HL-60/S4 (cell line): ENCODE measurements around the gene COQ2.
"Not testable (repeated sequence)": the region's sequence is repeated elsewhere in the genome, so short reads cannot be mapped to it uniquely, and the experiment has no call there.

Source experiments
- in situ Hi-C: fragments of 300-500 bp; cut with MboI; formaldehyde crosslinking; loops from 2 replicates; pipeline ENCODE4 v1.14.3; 2022; ENCODE audit warnings: low sequenced_read_pairs

The COQ2 gene

DNA sequence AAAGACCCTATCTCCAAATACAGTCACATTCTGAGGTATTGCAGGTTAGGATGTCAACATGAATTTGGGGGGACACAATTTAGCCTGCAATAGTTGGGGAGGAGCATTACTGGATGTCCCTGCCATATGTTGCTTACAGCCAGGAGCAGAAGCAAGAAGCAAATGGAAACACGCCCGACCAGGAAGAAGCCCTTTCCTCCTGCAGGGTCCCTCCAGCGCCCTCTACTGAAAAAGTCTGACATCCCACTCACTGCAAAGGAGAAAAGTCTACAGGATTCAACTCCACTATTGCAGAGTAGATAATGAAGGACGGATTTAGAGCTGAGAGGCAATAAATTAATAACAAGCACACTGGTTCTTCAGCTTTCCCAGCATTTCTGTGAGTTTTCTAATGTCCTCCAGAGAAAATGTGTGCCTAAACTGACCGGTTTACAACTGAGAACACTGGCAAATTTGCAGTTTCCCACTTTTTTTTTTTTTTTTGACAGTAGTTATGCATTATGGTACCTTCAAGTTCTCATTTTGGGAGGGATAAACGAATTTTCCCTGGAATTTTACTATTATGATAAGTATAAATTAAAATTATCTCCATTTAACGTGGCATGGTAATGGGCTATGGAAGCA lies 31.7 kb downstream of the COQ2 start:
- in situ Hi-C loops, result loop anchor here (10.0 kb wide), 1 partner anchor 168 kb away; no protein-coding TSS in a partner anchor

DNA sequence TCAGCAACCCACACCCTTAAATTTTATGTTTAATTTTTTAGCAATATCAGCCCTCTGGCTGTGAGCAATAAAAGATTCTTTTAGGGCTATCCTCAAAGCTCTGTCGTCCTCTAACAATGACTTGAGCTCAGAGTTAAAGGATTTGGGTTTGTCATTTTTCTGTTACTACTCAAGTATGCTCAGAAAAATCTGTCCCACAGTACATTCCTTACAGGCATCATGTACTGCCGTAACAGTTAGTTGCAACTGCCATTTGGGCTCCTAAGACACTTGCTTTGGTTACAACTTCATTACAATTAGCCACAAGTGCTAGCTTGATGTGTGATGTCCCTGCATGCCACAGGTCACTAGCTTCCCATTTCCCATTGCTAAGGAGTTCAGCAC lies 33.2 kb downstream of the COQ2 start:
- in situ Hi-C loops, result loop anchor here (10.0 kb wide), 1 partner anchor 167 kb away; no protein-coding TSS in a partner anchor

- in situ Hi-C loops, result loop anchor here (10.0 kb wide), 1 partner anchor 166 kb away; no protein-coding TSS in a partner anchor
Measured at GRCh38 chr4:83250687-83251446, 33.7 kb downstream of the COQ2 start.

GRCh38 chr4:83248486-83248885 lies 36.1 kb downstream of the COQ2 start:
- in situ Hi-C loops, result no loop called here

DNA sequence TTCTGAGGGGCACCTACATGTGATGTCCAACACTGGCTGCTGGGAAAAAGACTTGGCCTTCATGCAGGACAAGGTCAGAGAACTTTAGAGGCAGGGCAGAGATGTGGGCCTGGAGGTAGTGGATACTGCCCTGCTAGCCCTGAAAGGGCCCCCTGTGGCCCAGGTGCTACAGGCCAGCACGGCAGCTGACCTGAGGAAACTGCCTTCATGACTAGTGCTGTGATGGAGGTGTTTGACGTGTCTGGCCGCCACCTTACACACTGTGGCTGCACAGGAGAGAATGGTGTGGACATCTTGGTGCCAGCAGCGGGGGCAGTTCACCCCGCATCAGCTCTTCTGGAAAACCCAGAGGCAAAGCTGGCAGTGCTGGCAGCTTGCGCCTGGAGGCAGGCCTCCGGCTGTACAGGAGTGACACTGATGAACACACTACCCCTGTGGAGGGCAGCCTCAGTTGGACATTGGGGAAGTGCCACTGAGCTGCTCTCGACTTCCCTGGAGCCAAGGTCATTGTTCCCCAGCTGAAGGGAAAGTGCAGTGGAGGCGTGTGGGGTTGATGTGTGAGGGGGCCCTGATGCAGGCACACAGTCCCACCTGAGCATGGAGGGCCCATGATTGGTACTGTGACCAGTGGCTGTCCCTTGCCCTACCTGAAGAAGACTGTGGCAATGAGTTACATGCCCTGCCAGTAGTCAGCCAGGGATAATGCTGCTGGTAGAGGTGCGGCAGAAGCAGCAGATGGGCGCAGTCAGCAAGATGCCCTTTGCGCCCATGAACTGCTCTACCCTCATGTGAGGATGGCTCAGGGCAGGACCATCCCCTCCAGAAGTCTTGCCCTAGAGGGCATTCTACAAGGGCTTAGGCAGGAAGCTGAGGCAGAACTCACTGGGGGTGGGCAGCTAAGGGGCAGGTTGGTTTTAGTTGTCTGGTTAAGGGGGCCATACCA lies 36.9 kb downstream of the COQ2 start:
- in situ Hi-C loops, result no loop called here

GRCh38 chr4:83241132-83241531 lies 43.5 kb downstream of the COQ2 start:
- in situ Hi-C loops, result no loop called here

DNA sequence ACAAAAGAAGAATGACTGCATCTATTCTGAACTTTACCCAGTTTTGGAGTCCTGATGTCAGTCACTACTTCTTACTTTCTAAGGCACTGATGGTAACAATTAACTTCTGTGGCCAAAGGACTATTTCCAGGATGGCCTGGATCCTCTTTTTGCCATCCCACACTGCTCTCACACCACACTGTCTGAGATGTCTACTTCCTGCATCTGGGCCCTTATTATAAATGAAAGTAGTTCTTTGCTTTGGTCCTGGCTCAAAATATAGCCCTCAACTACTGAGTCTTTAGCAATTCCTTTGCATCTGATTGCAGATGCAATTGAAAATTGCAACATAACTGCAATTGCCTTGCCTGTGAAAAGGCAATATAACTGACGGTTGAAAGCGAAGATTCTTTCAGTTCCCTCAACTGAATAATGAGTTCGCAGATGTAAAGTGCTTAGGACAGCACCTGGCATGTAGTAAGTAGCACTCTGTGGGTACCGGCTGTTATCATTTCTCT lies 44.2 kb downstream of the COQ2 start:
- in situ Hi-C loops, result no loop called here

DNA sequence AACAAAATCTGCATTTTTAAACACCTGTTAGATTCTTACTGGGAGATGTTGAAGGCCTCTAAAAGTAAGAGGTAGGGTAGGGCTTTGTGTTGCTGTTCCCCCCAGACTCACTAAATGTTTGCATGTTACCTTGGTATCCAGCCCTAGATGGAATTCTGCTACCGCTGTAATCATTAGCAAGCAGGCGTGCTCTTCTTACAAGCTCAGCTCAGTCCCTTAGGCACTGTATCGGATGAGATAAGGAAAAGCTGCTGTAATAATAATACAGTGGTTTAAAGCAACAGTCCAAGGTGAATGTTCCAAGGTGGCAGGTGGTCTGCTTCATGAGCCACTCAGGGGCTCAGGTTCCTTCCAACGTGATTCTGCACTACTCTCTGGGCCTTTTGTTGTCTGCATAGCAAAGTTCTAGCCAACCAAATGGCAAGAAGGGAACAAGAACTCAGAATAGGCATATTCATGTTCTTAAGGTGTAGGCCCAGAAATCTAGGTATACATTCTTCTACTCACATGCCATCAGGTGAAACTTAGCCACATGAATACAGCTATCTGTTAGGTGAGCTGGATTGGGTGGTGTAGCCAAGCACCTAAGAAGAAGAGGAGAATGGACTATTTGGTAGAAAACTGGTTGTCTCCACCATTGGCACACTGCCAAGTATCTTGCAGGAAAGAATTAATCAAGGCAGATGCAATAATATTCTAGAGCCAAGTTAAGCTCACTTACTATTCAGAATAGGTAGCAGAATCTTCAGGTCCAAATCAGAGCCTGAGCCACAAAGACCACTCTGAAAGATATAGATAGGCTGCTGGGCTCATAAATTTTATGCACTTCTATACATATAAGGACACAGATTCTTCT lies 46.0 kb downstream of the COQ2 start:
- in situ Hi-C loops, result no loop called here

DNA sequence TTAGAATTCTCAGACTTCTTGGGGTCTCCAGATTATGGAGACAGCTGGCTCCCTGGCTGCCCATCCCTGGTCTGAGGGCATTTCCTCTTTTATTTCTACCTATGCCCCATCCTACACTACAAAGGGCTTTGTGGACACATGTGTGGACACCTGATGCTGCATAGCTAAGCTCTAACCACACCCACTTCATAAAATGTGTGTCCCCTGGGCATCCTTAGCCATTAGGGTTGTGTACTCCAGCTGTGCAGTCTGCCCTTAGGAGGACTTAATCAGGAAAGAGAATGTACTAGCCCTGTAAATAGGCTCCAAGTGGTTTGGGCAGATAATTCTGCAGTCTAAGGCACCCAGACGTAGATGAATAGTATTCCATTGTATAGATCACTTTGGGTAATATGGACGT lies 47.0 kb downstream of the COQ2 start:
- in situ Hi-C loops, result no loop called here

- in situ Hi-C loops, result not testable (repeated sequence)
Measured at GRCh38 chr4:83235645-83236133, 48.9 kb downstream of the COQ2 start.

DNA sequence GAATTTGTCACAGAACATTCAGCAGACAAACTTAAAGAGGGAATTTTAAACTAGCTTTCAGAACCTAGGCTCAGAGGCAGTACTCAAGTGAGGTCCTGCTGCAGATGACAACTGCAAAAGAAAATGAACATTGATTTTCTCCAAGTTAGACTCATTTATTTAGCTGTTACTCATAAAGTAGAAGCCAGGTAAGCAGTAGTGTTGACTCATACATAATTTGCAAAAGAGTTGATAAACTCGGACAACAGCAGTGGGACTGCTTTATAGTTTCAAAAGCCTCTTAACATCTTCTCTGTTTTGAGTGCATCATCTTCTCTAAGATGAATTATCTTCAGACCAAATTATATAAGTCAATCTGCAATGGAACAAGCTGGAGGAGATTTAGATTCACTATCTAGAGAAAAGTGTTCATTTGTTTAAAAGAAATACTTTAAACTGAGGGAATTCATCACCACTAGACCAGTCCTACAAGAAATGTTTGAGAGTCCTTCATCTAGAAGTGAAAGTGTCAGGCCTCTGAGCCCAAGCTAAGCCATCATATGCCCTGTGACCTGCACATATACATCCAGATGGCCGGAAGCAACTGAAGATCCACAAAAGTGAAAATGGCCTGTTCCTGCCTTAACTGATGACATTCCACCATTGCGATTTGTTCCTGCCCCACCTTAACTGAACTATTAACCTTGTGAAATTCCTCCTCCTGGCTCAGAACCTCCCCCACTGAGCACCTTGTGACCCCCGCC lies 49.5 kb downstream of the COQ2 start:
- in situ Hi-C loops, result no loop called here

DNA sequence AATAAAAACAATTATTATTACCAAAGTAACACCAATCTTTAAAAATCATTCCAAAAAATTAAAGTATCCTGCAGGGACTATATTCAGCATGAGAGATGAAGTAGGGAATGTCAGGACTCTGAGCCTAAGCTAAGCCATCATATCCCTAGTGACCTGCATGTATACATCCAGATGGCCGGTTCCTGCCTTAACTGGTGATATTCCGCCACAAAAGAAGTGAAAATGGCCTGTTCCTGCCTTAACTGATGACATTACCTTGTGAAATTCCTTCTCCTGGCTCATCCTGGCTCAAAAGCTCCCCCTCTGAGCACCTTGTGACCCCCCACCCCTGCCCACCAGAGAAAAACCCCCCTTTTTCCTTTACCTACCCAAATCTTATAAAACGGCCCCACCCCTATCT lies 50.2 kb downstream of the COQ2 start:
- in situ Hi-C loops, result not testable (repeated sequence)

DNA sequence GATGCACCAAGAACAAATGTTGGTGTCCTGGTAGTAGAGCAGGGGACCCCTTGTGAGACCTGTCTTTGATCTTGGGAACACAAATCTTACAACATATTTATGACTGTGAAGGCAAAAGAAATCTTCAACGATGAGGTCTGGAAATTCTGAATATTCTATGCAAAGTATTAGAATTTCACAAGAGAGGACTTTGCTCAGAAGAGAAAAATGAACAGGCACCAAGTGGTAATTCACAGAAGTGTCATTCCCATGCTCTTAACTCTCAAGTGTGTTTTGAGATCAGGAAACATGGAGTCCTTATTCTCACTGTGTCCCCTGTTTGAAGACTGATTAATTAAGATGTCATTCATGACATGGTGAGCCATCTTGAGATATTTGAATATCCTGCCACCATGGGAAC lies 52.5 kb downstream of the COQ2 start:
- in situ Hi-C loops, result no loop called here

GRCh38 chr4:83231620-83232076 lies 53.0 kb downstream of the COQ2 start:
- in situ Hi-C loops, result no loop called here

DNA sequence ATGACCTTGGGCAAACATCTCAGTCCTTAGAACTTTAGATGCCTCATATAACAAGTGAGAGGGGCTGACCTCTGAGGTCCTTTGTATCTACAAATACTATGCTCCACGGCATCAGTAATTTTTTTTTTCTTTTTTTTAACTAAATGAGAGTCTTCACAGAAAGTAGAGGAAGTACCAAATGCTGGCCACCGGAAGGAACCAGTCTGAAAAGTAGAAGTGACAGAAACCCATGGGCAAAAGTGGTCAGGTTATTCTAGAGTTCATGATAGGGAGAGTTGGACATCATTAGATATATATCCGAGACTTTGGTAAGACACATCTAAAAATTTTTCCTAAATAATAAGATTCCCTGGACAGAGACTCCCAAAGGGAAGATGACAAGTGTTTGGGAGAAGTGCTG lies 53.7 kb downstream of the COQ2 start:
- in situ Hi-C loops, result no loop called here

DNA sequence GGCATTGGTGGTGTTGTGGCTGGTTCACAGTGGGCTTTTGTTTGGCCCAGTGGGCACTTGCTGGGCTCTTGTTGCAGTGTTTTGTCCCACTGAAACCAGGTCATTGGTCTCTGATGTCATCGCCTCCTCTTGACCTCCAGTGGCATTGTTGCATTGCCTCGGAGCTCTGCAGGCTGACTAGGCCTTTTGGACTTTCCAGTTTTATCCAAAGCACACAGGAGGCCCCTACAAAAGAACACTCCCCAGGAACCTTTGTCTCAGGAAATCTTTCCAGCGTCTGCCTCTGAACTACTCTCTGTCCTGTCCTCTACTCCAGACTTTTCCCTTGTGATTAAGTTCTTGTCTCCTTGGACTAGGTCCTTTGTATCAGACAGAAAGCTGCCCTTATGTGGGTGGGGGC lies 54.8 kb downstream of the COQ2 start:
- in situ Hi-C loops, result no loop called here

DNA sequence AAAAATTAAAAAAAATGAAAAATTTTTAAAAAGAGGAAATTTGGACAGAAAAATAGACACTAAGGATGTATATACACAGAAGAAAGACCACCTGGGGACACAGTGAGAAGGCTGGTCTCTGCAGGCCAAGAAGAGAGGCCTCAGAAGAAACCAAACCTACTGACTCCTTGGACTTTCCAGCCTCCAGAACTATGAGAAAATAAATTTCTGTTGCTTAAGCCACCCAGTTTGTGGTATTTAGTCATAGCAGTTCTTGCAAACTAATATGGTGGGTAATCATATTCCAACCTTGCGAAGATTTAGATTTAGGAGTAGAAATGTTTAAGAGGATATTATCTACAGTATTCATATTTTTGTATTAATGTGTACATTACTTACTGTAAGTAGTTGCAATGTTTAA lies 56.4 kb downstream of the COQ2 start:
- in situ Hi-C loops, result no loop called here

DNA sequence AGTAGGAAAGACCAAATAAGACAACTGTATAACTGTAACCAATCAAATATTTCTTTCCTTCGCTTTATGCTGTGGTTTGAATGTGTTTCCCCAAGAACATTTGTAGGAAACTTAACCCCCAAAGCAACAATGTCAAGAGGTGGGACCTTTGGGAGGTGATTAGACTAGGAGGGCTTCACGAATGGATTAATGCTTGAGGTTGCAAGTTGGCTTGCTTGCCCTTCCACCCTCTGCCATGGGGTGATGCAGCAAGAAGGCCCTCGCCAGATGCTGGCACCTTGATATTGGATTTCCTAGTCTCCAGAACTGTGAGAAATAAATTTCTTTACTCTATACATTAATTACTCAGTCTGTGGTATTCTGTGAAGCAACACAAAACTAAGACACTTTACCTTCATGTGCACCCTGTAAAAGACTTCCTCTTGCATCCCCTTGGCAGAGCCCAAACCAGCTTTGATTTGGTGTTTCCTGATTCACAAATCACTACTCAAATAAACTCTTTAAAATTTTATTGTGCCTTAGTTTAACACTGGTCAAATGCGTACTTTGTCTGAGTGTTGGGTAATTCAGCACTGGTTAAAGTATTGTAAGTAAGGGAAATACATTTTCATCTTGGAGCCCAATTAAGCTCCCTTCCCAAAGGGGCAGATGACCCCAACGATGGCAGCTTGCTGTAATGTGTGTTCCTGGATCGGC lies 59.9 kb downstream of the COQ2 start:
- in situ Hi-C loops, result no loop called here

DNA sequence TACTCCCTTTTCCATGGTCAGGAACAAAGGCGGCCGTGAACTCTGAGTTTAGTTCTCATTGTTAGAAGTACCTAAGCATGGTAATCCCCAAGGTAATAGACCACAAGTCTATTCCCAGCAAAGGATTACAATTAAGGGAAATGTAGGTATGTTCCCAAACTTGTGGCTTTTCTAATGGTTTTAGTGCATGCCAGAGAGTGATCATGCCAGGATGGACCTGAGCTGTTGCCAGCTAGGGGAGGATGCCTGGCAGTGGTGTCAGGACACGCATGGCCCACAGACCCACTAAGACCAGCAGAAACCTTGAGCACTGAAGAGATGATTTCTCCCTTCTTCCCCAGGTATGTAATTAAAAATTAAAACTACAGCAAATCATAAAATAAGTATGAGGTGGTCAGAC lies 60.8 kb downstream of the COQ2 start:
- in situ Hi-C loops, result no loop called here
